C4-2B (cell line): ENCODE measurements around the gene CREB5.

Source experiments
- CTCF ChIP-seq: fragments of 450-650 bp; conservative IDR thresholded peaks from 2 replicates; pipeline ENCODE4 v1.5.1; 2017; ENCODE audit warnings: mild to moderate bottlenecking
- ZFX ChIP-seq: fragments of 450-650 bp; IDR thresholded peaks from 2 replicates; pipeline ENCODE4 v1.6.1; 2017

GRCh38 chr7:28837216-28837615, 424.9 kb downstream of the CREB5 start:
- no peak for TF ChIP-seq CTCF
- no peak for TF ChIP-seq ZFX
